Mammary epithelial cell (primary cell): ENCODE data around the gene LDLRAD4.

ENCODE experiments used
- EZH2 ChIP-seq: IDR thresholded peaks from 2 replicates; pipeline ENCODE4 v1.6.1; 2012; ENCODE audit warnings: low read length, inconsistent platforms, borderline replicate concordance
- TF ChIP-seq, protein P1 (sequence below), 2 donors: IDR thresholded peaks in 1 of 2; conservative IDR thresholded peaks in 1 of 2; 2 replicates each; pipeline ENCODE4 v1.5.1; 2011 to 2012; ENCODE audit warnings: inconsistent platforms in 2 of 2, low read length in 2 of 2, mild to moderate bottlenecking in 2 of 2, control low read depth in 1 of 2, low read depth in 1 of 2; ENCODE audit not compliant: insufficient read depth in 1 of 2; ENCODE audit errors: extremely low read depth in 1 of 2

- no peak for TF ChIP-seq EZH2
- TF ChIP-seq, protein P1, sequence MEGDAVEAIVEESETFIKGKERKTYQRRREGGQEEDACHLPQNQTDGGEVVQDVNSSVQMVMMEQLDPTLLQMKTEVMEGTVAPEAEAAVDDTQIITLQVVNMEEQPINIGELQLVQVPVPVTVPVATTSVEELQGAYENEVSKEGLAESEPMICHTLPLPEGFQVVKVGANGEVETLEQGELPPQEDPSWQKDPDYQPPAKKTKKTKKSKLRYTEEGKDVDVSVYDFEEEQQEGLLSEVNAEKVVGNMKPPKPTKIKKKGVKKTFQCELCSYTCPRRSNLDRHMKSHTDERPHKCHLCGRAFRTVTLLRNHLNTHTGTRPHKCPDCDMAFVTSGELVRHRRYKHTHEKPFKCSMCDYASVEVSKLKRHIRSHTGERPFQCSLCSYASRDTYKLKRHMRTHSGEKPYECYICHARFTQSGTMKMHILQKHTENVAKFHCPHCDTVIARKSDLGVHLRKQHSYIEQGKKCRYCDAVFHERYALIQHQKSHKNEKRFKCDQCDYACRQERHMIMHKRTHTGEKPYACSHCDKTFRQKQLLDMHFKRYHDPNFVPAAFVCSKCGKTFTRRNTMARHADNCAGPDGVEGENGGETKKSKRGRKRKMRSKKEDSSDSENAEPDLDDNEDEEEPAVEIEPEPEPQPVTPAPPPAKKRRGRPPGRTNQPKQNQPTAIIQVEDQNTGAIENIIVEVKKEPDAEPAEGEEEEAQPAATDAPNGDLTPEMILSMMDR (conservative IDR thresholded peaks at IDR 0.05 in 1 of 2, IDR thresholded peaks at IDR 0.05 in 1 of 2; ENCODE audit: extremely low read depth in 1 of 2, insufficient read depth in 1 of 2, low read depth in 1 of 2, low read length in 2 of 2), result no peak
Observed at GRCh38 chr18:13308369-13308768, 89.8 kb downstream of the LDLRAD4 start.
